ENCODE measurements around the gene TBPL2. TPM values are rescaled to one million over a fixed set of nuclear protein-coding genes. Genes with fewer than 3 reads are reported as not detected.

Gene TBPL2
- total and polyA plus RNA-seq, 2 donors (not counting 3 experiments of a cell fraction or from before 2014, with no cell fraction given) = not detected

DNA sequence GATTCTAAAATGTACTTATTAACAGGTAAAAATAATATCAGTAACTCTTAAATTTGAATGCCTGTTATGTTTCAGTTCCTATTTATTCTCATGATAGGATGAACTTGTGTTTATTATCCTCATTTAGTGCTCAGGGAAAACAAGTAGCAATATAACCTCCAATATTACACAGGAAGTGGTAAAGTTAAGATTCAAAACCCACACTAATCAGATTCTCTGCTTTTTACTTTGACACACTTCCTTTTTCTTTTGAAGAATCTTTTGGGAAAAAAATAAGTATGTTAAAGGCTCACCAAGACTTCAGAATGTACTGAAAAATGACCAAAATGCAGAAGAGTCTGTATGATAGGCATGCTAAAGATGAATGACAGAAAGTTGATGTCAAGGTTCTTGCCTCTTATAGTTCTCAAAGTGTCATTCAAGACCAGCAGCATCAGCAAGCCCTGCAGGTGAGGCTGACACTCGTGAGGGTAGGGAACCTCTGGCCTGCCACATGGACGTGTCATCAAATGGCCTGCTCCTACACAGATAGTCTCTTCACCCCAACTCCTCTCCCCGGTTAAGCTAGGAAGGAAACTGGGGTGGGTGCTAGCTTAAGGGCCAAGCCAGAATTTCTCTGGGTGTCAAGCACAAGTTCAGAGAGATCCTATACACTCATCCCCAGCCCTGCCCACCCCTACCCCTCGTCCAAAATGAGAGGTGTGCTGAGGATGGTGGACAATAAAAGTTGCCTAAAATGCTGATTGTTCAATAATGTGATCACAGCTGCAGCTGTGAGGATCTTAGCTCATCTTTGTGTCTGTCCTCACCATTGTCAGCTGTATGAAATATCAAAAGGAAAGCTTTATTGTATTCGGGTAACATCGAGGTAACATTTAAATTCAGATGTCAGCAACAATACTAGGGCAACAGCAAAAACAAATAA, 6.3 kb downstream of the TBPL2 start:
- no TSS peak for BruUV-seq (replicated peaks)
- no peak overlapping the region for H3K4me3 ChIP-seq (replicated peaks in 1 of 3; ENCODE audit: insufficient read depth in 1 of 3, low read depth in 1 of 3, low read length in 3 of 3)
- no peaks in the 10 kb centered on the region for H4K20me1 ChIP-seq (replicated peaks; ENCODE audit: control insufficient read depth, extremely low read depth, insufficient read depth, low read length)
- no peak overlapping the region for H3K9ac ChIP-seq (replicated peaks; ENCODE audit: extremely low read depth, insufficient read depth, low read length)
- intact Hi-C loops (cut with micrococcal nuclease) = no loop called here
- dilution Hi-C loops (cut with MboI; ENCODE audit: extremely low pct_ligation_motif_present, low sequenced_read_pairs) = no loop called here
- no peak overlapping the region for H2AFZ ChIP-seq (ENCODE audit: low read depth, low read length)
- CTCF ChIA-PET = interaction anchor here (0.7 to 12.4 kb wide), 10 partner anchors 9 to 1040 kb away, joined by 3 to 196 read pairs (median 4); no protein-coding TSS in a partner anchor
- DNase-seq (ENCODE audit: low read depth, low spot score) (no peak), FAIRE-seq (no peak)
- no peaks in the 10 kb centered on the region for H3K9me3 ChIP-seq (replicated peaks; ENCODE audit: control insufficient read depth, insufficient read depth, low read length)
- H3K79me2 ChIP-seq (ENCODE audit: control insufficient read depth, insufficient read depth, low read length) = no peaks in the 10 kb centered on the region
- no peaks in the 10 kb centered on the region for H3K9me1 ChIP-seq (replicated peaks; ENCODE audit: control insufficient read depth, extremely low read depth, insufficient read depth, low read length)
- TF ChIP-seq, protein P1, sequence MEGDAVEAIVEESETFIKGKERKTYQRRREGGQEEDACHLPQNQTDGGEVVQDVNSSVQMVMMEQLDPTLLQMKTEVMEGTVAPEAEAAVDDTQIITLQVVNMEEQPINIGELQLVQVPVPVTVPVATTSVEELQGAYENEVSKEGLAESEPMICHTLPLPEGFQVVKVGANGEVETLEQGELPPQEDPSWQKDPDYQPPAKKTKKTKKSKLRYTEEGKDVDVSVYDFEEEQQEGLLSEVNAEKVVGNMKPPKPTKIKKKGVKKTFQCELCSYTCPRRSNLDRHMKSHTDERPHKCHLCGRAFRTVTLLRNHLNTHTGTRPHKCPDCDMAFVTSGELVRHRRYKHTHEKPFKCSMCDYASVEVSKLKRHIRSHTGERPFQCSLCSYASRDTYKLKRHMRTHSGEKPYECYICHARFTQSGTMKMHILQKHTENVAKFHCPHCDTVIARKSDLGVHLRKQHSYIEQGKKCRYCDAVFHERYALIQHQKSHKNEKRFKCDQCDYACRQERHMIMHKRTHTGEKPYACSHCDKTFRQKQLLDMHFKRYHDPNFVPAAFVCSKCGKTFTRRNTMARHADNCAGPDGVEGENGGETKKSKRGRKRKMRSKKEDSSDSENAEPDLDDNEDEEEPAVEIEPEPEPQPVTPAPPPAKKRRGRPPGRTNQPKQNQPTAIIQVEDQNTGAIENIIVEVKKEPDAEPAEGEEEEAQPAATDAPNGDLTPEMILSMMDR (IDR thresholded peaks at IDR 0.05; ENCODE audit: extremely low read depth in 1 of 2, insufficient read depth in 1 of 2, low read depth in 1 of 2, low read length in 2 of 2) = no peak
- no peak for TF ChIP-seq MYC (IDR thresholded peaks at IDR 0.05; ENCODE audit: low read depth, low read length)
- TF ChIP-seq GATA2 (IDR thresholded peaks at IDR 0.05; ENCODE audit: insufficient read depth, insufficient read length, low read depth, low read length) = no peak
- TF ChIP-seq, protein P2, sequence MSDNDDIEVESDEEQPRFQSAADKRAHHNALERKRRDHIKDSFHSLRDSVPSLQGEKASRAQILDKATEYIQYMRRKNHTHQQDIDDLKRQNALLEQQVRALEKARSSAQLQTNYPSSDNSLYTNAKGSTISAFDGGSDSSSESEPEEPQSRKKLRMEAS (IDR thresholded peaks at IDR 0.05; ENCODE audit: insufficient read depth, insufficient read length) = no peak
- no peak for TF ChIP-seq FOS (IDR thresholded peaks at IDR 0.05; ENCODE audit: borderline replicate concordance, insufficient read depth, low read length)
- TF ChIP-seq JUN (IDR thresholded peaks at IDR 0.05; ENCODE audit: borderline replicate concordance, insufficient read depth, insufficient read length, low read depth) = no peak
- no peak for TF ChIP-seq EZH2 (IDR thresholded peaks at IDR 0.05; ENCODE audit: borderline replicate concordance, low read depth, low read length, severe bottlenecking)
- TF ChIP-seq POLR2AphosphoS5 (IDR thresholded peaks at IDR 0.05; ENCODE audit: insufficient read depth, low read depth, low read length) = no peak
- no peak for TF ChIP-seq POLR2A (IDR thresholded peaks at IDR 0.05; ENCODE audit: low read depth, low read length)
- POLR2A ChIA-PET = interaction anchor here (0.7 kb wide), 1 partner anchor 227 kb away, joined by 4 read pairs; no protein-coding TSS in a partner anchor
- no peak overlapping the region for H3K4me2 ChIP-seq (ENCODE audit: insufficient read depth, low read length)
- H3K27ac ChIP-seq (ENCODE audit: insufficient read depth, low read depth, low read length) = no peak overlapping the region
- no peaks in the 10 kb centered on the region for H3K36me3 ChIP-seq (ENCODE audit: control insufficient read depth in 2 of 2, extremely low read depth in 1 of 2, insufficient read depth in 2 of 2, low read length in 2 of 2)
- H3K27me3 ChIP-seq (ENCODE audit: control insufficient read depth in 2 of 2, insufficient read depth in 2 of 2, low read length in 2 of 2) = peaks cover 2 to 5% of the 10 kb centered on the region in 2 experiments
- no peaks in the 10 kb centered on the region for H3K4me1 ChIP-seq (ENCODE audit: control insufficient read depth, extremely low read depth, insufficient read depth, low read length)

Data from endothelial cell of umbilical vein (primary cell).